Osteoblast (primary cell): ENCODE data around the gene TMC6. TPM values are rescaled to one million over a fixed set of nuclear protein-coding genes. Genes with fewer than 3 reads are reported as not detected.

Experiments
- DNase-seq: peaks from one replicate; pipeline ENCODE4 v3.0.0; 2011; ENCODE audit warnings: low spot score, mixed read lengths; ENCODE audit not compliant: insufficient read length; ENCODE audit errors: missing footprints
- H2AFZ ChIP-seq: 2 replicates; pipeline ENCODE4 v1.6.0; 2011; ENCODE audit warnings: mild to moderate bottlenecking, low read length
- H3K27ac ChIP-seq: 2 replicates; pipeline ENCODE4 v1.5.1; 2011; ENCODE audit warnings: mild to moderate bottlenecking, low read depth, low read length, moderate library complexity
- H3K27me3 ChIP-seq: 2 replicates; pipeline ENCODE4 v1.6.0; 2012; ENCODE audit warnings: mild to moderate bottlenecking, control low read depth, inconsistent platforms, low read length, moderate library complexity; ENCODE audit not compliant: insufficient read depth
- H3K36me3 ChIP-seq: 2 replicates; pipeline ENCODE4 v1.5.1; 2011; ENCODE audit warnings: mild to moderate bottlenecking, low read length, control low read depth, moderate library complexity; ENCODE audit not compliant: insufficient read depth
- H3K4me1 ChIP-seq: 2 replicates; pipeline ENCODE4 v1.5.1; 2011; ENCODE audit warnings: mild to moderate bottlenecking, low read length, control low read depth, moderate library complexity; ENCODE audit not compliant: insufficient read depth
- H3K4me2 ChIP-seq: 2 replicates; pipeline ENCODE4 v1.6.0; 2011; ENCODE audit warnings: mild to moderate bottlenecking, low read length; ENCODE audit not compliant: insufficient read depth
- H3K4me3 ChIP-seq: fragments of 200-600 bp; sonication (generic); 3 replicates; pipeline ENCODE4 v1.5.1; 2012; ENCODE audit warnings: mild to moderate bottlenecking, low read length, inconsistent platforms; ENCODE audit not compliant: insufficient read depth
- H3K79me2 ChIP-seq: 2 replicates; pipeline ENCODE4 v1.6.0; 2012; ENCODE audit warnings: mild to moderate bottlenecking, low read length, control low read depth, inconsistent platforms; ENCODE audit not compliant: insufficient read depth
- H3K9me3 ChIP-seq: 2 replicates; pipeline ENCODE4 v1.5.1; 2011; ENCODE audit warnings: low read depth, low read length, control low read depth
- H4K20me1 ChIP-seq: 2 replicates; pipeline ENCODE4 v1.6.0; 2012; ENCODE audit warnings: mild to moderate bottlenecking, low read length, control low read depth; ENCODE audit not compliant: insufficient read depth
- total RNA-seq: library from RNA; depleted of rRNA; stranded (reverse); fragments of >200 nt; gene quantifications from 2 replicates; pipeline ENCODE4 v1.2.3, GENCODE V29; 2012
- TF ChIP-seq, protein P1 (sequence below): IDR thresholded peaks from 2 replicates; pipeline ENCODE4 v1.5.1; 2011; ENCODE audit warnings: mild to moderate bottlenecking, low read depth, low read length, moderate library complexity; ENCODE audit errors: extremely low read depth

Gene TMC6
- total RNA-seq, 1 donor = under 0.01 TPM

DNA sequence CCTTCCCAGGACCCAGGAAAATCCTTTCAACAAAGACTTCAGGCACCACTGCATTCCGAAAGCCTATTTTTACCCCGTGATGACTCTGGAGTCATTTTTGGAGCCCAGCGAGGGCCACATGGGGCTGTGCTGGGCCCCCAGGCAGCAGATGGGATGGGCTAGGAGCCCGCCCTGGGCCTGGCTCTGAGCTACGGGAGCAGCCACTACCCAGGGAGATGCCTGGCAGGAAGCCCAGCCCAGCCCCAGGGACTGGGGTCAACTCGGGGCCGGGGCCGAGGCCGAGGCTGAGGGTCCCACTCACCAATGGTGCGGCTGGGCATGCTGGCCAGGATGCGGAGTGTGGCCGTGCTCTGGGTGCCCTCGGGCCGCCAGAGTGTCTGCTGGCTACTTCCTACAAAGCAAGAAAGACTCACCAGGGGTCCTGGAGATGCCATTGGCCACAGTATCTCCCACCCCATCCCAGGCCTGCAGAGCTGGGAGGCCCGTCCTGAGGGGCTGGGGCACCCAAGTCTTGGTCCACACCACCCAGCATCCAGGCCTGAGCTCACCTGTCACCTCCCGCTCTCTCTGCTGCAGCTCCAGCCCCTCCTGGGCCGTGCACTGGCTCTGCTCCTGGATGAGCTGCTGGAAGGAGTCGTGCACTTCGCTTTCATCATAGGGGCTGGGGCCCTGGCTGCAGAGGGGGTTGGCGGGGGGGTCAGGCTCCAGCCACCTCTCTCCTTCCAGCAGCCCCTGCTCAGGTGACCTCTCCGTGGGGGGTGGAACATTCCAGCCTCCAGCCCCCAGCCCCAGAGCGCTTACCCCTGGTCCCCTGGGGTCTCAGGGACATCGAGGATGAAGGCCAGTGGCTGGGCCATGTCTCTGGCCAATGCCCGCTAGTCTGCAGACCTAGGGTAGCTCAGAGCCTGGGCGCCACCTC is 2.3 kb downstream of the TMC6 start:
- peak; percentile 85 for DNase-seq
- H4K20me1 ChIP-seq = no peaks in the 10 kb centered on the region
- H3K27me3 ChIP-seq = peaks cover 30% of the 10 kb centered on the region
- H3K27ac ChIP-seq = no peak overlapping the region
- TF ChIP-seq, protein P1, sequence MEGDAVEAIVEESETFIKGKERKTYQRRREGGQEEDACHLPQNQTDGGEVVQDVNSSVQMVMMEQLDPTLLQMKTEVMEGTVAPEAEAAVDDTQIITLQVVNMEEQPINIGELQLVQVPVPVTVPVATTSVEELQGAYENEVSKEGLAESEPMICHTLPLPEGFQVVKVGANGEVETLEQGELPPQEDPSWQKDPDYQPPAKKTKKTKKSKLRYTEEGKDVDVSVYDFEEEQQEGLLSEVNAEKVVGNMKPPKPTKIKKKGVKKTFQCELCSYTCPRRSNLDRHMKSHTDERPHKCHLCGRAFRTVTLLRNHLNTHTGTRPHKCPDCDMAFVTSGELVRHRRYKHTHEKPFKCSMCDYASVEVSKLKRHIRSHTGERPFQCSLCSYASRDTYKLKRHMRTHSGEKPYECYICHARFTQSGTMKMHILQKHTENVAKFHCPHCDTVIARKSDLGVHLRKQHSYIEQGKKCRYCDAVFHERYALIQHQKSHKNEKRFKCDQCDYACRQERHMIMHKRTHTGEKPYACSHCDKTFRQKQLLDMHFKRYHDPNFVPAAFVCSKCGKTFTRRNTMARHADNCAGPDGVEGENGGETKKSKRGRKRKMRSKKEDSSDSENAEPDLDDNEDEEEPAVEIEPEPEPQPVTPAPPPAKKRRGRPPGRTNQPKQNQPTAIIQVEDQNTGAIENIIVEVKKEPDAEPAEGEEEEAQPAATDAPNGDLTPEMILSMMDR = no peak
- no peak overlapping the region for H2AFZ ChIP-seq
- H3K4me1 ChIP-seq = no peaks in the 10 kb centered on the region
- H3K9me3 ChIP-seq = no peaks in the 10 kb centered on the region
- no peaks in the 10 kb centered on the region for H3K36me3 ChIP-seq
- H3K79me2 ChIP-seq = no peaks in the 10 kb centered on the region
- no peak overlapping the region for H3K4me2 ChIP-seq
- no peak overlapping the region for H3K4me3 ChIP-seq

DNA sequence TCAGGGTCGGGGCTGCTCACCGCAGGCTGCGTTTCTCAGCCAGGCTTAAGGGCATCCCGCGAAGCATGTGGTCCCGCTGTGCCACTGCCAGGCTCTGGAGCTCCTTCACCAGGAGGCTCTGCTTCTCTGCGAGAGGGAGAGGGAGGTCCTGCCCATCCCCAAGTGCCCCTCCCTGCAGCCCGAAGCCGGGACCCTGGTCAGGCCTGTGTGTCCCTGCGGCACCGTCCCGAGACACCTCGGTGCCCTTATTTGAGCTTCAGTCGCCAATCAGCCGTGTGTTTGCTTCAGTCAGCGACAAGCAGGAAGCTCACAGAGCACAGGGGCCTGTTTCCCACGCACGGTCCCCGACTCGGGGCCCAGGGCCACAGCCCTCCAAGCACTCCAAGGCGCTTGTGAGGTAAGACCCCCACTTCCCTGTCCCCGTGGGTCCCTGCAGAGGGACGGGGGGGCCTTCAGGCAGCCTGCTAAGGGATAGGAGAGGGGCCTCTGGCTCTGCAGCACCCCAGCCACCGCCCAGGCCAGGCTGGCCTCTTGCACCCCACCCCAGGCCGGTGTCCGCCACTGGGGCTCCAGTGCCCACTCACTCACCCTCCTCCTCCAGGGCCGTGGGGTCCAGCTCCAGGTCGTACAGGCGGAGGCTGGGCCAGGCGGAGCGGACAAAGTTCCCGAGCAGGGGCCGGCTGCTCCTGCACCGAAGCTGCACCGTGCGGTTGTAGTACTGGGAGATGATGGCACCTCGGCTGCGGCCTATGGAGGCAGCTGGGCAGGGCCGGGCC is 3.2 kb downstream of the TMC6 start:
- Histone ChIP-seq H2AFZ (no peak overlapping the region), H3K27me3 (peaks cover 24% of the 10 kb centered on the region), H3K27ac (no peak overlapping the region), H3K36me3 (no peaks in the 10 kb centered on the region), H3K4me1 (no peaks in the 10 kb centered on the region), H4K20me1 (no peaks in the 10 kb centered on the region), H3K9me3 (no peaks in the 10 kb centered on the region), H3K4me3 (no peak overlapping the region), H3K79me2 (no peaks in the 10 kb centered on the region), H3K4me2 (no peak overlapping the region)
- TF ChIP-seq, protein P1 = no peak
- peak; percentile 80 for DNase-seq

DNA sequence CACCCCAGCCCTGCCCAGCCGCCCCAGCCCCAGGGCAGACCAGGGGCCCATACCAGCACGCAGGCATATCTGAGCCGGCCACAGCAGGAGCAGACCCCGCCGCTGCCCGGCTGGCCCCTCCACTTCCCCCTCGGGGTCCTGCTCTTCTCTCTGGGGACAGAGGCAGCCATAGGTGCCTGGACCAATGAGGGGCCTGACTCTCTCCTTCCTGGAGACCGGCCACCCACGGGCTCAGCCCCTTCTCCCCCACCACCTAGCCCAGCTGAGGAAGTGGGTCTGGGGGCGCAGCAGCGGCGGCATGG is 3.8 kb downstream of the TMC6 start:
- Histone ChIP-seq H2AFZ (no peak overlapping the region), H3K27me3 (peaks cover 21% of the 10 kb centered on the region), H3K79me2 (no peaks in the 10 kb centered on the region), H3K4me3 (no peak overlapping the region), H3K4me1 (no peaks in the 10 kb centered on the region), H3K27ac (no peak overlapping the region), H3K36me3 (no peaks in the 10 kb centered on the region), H4K20me1 (no peaks in the 10 kb centered on the region), H3K4me2 (no peak overlapping the region), H3K9me3 (no peaks in the 10 kb centered on the region)
- TF ChIP-seq, protein P1 = no peak
- peak; percentile 82 for DNase-seq

DNA sequence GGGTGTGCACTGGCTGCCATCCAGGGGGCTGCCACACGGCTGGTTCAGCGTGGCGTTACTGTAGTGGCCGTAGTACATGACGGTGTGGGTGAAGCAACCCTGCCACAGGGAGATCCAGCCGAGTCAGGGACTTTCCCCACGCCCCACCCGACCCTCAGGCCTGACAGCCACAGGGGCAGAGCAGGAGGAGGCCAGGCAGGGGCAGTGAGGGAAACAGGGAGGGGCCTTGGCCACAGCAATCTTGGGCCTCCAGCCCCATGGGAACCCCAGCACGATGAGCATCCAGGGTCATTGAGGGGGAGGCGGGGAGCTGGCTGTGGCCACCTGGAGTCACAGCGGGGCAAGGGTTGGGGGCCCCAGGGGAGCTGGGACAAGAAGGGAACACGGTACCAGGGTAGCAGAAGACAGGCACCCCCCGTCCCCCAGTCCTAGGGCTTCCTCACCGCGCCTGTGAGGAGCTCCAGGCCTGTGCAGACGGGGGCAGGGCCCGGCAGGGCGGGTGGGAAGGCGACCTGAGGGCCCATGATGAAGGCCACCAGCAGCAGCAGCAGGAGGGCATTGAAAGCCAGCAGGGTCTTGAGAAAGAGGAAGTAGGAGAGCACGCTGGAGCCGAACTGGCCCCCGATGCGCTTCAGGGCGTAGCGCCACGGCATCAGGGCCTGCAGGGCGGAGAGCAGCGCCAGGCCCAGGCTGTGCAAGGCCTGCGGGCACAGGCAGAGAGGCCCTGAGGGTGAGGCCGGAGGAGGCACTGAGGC is 4.3 kb downstream of the TMC6 start:
- Histone ChIP-seq H2AFZ (no peak overlapping the region), H4K20me1 (no peaks in the 10 kb centered on the region), H3K27ac (no peak overlapping the region), H3K9me3 (no peaks in the 10 kb centered on the region), H3K27me3 (peaks cover 16% of the 10 kb centered on the region), H3K4me1 (no peaks in the 10 kb centered on the region), H3K36me3 (no peaks in the 10 kb centered on the region), H3K4me3 (no peak overlapping the region), H3K4me2 (no peak overlapping the region), H3K79me2 (no peaks in the 10 kb centered on the region)
- TF ChIP-seq, protein P1 = no peak
- DNase-seq = peak; percentile 69
